Cortex of kidney (tissue), 1 donor: ENCODE results near the gene RAI1.

Source experiments
- DNase-seq: peaks from one replicate; lab custom pipeline; 2025; lab: John Stamatoyannopoulos, UW

RAI1 gene

GRCh38 chr17:17847726-17848125 is 166.5 kb downstream of the RAI1 start:
- no peak for DNase-seq

DNA sequence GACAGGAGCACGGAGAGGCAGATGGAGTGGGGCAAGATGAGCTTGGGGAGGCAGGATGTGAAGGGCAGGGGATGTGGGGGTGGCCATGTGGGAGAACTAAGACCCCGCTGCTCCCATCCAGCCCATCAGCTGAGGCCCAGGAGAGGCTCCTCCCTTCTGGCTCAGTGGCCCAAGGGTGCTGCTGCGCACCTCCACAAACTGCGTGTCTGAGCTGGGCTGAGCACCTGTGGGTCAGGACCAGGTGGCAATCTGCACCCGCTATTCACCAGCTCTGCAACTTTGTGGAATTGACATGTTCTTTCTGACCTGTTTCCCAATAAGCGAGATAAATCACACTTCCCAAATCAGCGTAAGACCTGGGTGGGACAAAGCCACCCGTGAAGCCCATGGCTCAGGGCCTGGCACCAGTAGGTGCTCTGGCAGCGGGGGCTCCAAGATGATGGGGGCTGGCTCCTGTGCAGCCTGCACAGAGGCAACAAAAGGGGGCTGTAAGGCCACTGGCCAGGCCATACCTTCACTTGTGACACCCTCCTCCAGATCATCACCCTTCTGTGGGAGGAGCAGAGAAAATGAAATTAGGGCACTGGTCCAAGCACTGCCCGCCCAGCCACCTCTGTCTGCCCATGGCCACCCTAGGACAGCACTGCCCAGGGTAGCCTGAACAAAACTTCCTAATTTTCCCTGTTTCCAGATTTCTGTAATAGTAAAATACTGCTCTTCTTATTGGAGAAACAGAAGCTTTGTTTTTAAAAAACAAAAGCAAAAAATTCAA is 167.2 kb downstream of the RAI1 start:
- DNase-seq: no peak

- DNase-seq: no peak
Observed at GRCh38 chr17:17849147-17849820, 168.0 kb downstream of the RAI1 start.

- DNase-seq: no peak
Observed at GRCh38 chr17:17849845-17850373, 168.7 kb downstream of the RAI1 start.

GRCh38 chr17:17851103-17852002 is 170.1 kb downstream of the RAI1 start:
- DNase-seq: no peak

DNA sequence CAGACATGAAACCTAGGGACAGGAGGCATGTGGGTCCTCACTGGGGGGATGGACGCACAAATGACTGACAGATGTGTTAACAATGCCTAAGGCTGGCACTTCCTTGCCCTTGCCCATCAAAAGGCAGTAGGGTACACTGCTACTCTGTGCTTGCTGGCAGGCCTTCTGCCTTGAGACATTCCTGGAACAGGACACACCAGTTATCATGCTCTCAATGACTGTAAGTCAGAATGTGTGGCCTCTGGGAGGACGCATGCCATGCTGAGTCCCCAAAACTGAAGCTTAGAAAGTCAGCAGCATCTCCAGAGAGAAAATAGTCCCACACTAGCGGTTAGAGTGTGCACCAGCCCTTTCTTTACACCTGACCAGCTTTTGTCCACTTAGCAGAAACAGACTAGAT is 171.7 kb downstream of the RAI1 start:
- DNase-seq: no peak

DNA sequence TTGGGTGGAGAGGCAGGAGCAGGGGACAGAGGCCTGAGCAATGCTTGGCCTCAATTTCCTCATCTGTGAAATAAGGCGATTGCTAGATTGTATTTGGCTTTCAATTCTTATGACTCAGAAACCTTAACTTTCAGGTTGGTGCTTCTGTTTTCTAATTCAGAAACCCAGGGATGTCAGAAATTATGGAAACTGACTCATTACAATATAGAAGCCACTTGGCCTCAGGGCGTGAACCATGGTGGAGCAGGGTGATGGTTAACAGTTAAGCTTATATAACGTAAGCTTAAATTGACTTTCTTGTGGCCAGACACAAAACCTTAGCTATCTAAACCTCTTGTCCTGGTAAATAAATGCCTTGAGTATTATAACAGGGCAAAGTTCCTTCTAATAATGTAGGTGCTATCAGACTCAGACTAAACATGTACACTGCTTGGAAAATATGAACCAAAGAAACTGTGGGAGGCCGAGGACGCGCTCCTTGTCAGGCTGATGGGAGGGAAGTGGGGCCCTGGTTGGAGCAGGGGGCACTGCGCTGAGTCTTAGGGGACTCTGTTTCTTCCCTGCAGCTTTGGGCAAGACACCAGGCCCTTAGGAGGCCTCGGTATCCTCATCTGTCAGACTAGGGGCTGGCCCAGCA is 172.7 kb downstream of the RAI1 start:
- no peak for DNase-seq

- no peak for DNase-seq
Observed at GRCh38 chr17:17855976-17856375, 174.7 kb downstream of the RAI1 start.

DNA sequence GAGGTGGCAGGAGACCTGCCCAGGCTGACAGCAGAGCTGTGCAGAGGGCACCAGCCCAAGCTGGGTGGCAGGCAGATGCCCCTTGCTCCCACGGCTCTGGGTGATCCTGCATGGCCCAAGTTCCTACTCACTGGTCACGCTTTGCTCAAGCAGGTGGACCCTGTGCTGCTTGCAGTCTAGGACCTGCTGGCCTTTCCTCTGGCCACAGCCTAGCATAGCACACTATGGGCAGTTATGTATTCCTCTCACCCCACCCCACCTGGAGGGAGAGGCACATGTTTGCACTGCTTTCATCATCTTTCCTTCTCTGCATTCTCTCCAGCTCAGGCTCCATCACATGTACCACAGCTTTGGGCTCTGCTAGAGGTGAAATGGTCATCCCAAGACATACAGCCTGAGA is 175.1 kb downstream of the RAI1 start:
- DNase-seq: no peak

DNA sequence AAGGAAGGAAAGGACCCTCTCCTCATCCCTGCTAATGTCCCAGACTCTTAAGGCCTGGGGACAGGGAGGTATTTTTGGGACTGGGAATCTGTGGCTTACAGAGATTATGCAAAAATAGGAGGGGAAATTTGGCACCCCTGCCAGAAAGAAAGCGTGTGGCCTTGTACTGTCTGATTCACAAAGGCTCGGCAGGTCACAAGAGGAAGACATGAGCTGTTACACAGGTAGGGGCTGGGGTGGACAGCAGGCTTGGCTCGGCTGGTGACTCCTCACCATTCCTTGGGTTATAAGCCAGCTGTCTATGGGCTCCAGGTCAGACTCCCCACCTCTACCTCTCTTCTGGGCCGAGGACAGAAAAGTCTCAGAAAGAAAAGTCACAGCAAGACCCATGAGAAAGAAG is 176.2 kb downstream of the RAI1 start:
- no peak for DNase-seq

GRCh38 chr17:17859909-17860765 is 178.9 kb downstream of the RAI1 start:
- DNase-seq: no peak

DNA sequence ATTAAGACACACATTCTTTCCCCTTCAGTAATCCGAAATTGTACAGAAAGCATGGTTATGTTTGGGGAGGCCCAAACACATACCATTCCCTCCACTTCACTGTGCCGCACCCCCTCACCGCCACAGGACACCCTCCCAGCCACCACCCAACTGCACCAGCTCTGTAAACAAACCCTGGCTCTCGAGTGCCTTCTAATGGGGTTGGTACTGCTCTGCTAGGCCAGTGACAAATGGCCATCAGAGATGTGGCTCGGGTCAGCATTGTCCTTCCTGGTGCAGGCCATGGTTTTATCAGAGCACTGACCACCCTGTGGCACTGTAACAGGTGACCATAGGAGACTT is 179.5 kb downstream of the RAI1 start:
- DNase-seq: no peak
